Epidermal melanocyte (primary cell): ENCODE data around the gene PRKACA.

Experiments used
- DNase-seq: peaks from one replicate; pipeline ENCODE4 v3.0.0; 2011; ENCODE audit warnings: low spot score; ENCODE audit not compliant: insufficient read length

PRKACA gene

GRCh38 chr19:14072535-14073260 is 44.9 kb downstream of the PRKACA start, which contains the start of gene MISP3:
TSS of gene MISP3 (plus strand) at chr19:14072786. CDS start at chr19:14073310, 524 bp downstream.
- DNase-seq = no peak

- DNase-seq = no peak
Observed at GRCh38 chr19:14070268-14071050, 47.1 kb downstream of the PRKACA start.

GRCh38 chr19:14066134-14066533 is 51.4 kb downstream of the PRKACA start:
- DNase-seq = no peak

- DNase-seq = no peak
Observed at GRCh38 chr19:14063105-14063504, 54.5 kb downstream of the PRKACA start.

- no peak for DNase-seq
Observed at GRCh38 chr19:14062558-14062855, 55.1 kb downstream of the PRKACA start.

- peak; percentile 5 for DNase-seq
Observed at GRCh38 chr19:14061751-14062557, 55.6 kb downstream of the PRKACA start, which contains the start of gene PALM3. TSS of gene PALM3 (minus strand) at chr19:14062076. CDS start at chr19:14061980, 96 bp downstream.

- peak; percentile 10 for DNase-seq
Observed at GRCh38 chr19:14061081-14061749, 56.3 kb downstream of the PRKACA start.

- peak; percentile 7 for DNase-seq
Observed at GRCh38 chr19:14059652-14060155, 57.9 kb downstream of the PRKACA start.

- peak; percentile 13 for DNase-seq
Observed at GRCh38 chr19:14059093-14059480, 58.5 kb downstream of the PRKACA start.

- peak; percentile 10 for DNase-seq
Observed at GRCh38 chr19:14058182-14059092, 59.1 kb downstream of the PRKACA start.

GRCh38 chr19:14056741-14057356 is 60.7 kb downstream of the PRKACA start:
- peak; percentile 3 for DNase-seq

- peak; percentile 5 for DNase-seq
Observed at GRCh38 chr19:14056069-14056666, 61.4 kb downstream of the PRKACA start.

- DNase-seq = peak; percentile 6
Observed at GRCh38 chr19:14055396-14055795, 62.2 kb downstream of the PRKACA start.

- DNase-seq = peak; percentile 6
Observed at GRCh38 chr19:14054721-14055120, 62.8 kb downstream of the PRKACA start.

- DNase-seq = peak; percentile 8
Observed at GRCh38 chr19:14054099-14054498, 63.5 kb downstream of the PRKACA start.

- DNase-seq = peak; percentile 10
Observed at GRCh38 chr19:14053500-14053899, 64.1 kb downstream of the PRKACA start.

GRCh38 chr19:14053032-14053431 is 64.5 kb downstream of the PRKACA start:
- no peak for DNase-seq

GRCh38 chr19:14052470-14052869 is 65.1 kb downstream of the PRKACA start:
- no peak for DNase-seq

GRCh38 chr19:14051980-14052379 is 65.6 kb downstream of the PRKACA start:
- DNase-seq = no peak
